Kidney (tissue), 14 donors: ENCODE data around the gene ERRFI1. TPM values are rescaled to one million over a fixed set of nuclear protein-coding genes. Genes with fewer than 3 reads are reported as not detected.

Source experiments
- DNase-seq, 5 donors: peaks; one replicate each; pipeline ENCODE4 v3.0.0-alpha.2; 2013 to 2020
- FAIRE-seq: peaks from 2 replicates; lab custom pipeline; 2012; peaks lifted over from hg19 to GRCh38; lab: Jason Lieb, UNC
- H3K27ac ChIP-seq, 2 donors: one replicate each; pipeline ENCODE4 v1.7.0; 2013; ENCODE audit warnings: low read depth in 2 of 2, low read length in 2 of 2, inconsistent platforms in 1 of 2
- H3K27me3 ChIP-seq: one replicate; pipeline ENCODE4 v1.7.1; 2013; ENCODE audit warnings: low read length, inconsistent platforms; ENCODE audit not compliant: control insufficient read depth, insufficient read depth
- H3K36me3 ChIP-seq, 3 donors: one replicate each; pipeline versions ENCODE4 v1.7.0 to v1.7.1; 2013; ENCODE audit warnings: low read length in 3 of 3, control low read depth in 1 of 3, inconsistent platforms in 1 of 3; ENCODE audit not compliant: insufficient read depth in 3 of 3, control insufficient read depth in 2 of 3
- H3K4me1 ChIP-seq, 3 donors: one replicate each; pipeline versions ENCODE4 v1.7.0 to v1.7.1; 2013; ENCODE audit warnings: low read length in 3 of 3, inconsistent platforms in 1 of 3, low read depth in 1 of 3; ENCODE audit not compliant: control insufficient read depth in 2 of 3, insufficient read depth in 2 of 3
- H3K4me3 ChIP-seq, 3 donors: one replicate each; pipeline versions ENCODE4 v1.7.0 to v1.8.1; 2013; ENCODE audit warnings: low read length in 3 of 3, control low read depth in 1 of 3, inconsistent platforms in 1 of 3
- H3K9ac ChIP-seq, 3 donors: one replicate each; pipeline versions ENCODE4 v1.7.0 to v1.7.1; 2013; ENCODE audit warnings: low read length in 3 of 3, control low read depth in 1 of 3, inconsistent platforms in 1 of 3
- H3K9me3 ChIP-seq, 3 donors: one replicate each; pipeline versions ENCODE4 v1.7.0 to v1.7.1; 2013; ENCODE audit warnings: low read length in 3 of 3, control low read depth in 1 of 3, inconsistent platforms in 1 of 3; ENCODE audit not compliant: control insufficient read depth in 2 of 3, insufficient read depth in 1 of 3
- intact Hi-C: fragments of 100-400 bp; cut with DNase I; formaldehyde crosslinking; loops from one replicate; pipeline ENCODE4 v1.11.1; 2022
- polyA plus RNA-seq: library from polyadenylated mRNA; stranded (reverse); fragments of 350-450 nt; fragmentation: Illumina TruSeq; extraction: RNeasy Lipid Tissue Mini Kit (QIAGEN cat#74804); gene quantifications from one replicate; pipeline ENCODE4 v1.2.3, GENCODE V29; 2014; ENCODE audit warnings: low read depth, low replicate concordance; ENCODE audit not compliant: insufficient read depth
- total RNA-seq: library from RNA; stranded (reverse); fragmentation: NEBNext Ultra II Directional; extraction: Animal tissue kit (Norgen Biotek cat#: 25700); gene quantifications from one replicate; pipeline ENCODE4 v1.2.1, GENCODE V29; 2021
- TF ChIP-seq, protein P1 (sequence below): IDR thresholded peaks from 3 replicates; pipeline ENCODE4 v1.5.1; 2012; ENCODE audit warnings: mild to moderate bottlenecking, moderate library complexity, borderline replicate concordance; ENCODE audit not compliant: insufficient read depth; ENCODE audit errors: extremely low read depth
- donor health status: control.
- donor health status: control.
- donor health status: control.
- donor health status: control.
- donor health status: control.
- donor health status: DM: yes; HTN: yes; CAD: no.
- donor health status: Normal renal cell carcinoma (clear cell type).

The ERRFI1 gene
- total and polyA plus RNA-seq, 2 donors from 2014 or later, result 25.0 to 71.3 TPM

DNA sequence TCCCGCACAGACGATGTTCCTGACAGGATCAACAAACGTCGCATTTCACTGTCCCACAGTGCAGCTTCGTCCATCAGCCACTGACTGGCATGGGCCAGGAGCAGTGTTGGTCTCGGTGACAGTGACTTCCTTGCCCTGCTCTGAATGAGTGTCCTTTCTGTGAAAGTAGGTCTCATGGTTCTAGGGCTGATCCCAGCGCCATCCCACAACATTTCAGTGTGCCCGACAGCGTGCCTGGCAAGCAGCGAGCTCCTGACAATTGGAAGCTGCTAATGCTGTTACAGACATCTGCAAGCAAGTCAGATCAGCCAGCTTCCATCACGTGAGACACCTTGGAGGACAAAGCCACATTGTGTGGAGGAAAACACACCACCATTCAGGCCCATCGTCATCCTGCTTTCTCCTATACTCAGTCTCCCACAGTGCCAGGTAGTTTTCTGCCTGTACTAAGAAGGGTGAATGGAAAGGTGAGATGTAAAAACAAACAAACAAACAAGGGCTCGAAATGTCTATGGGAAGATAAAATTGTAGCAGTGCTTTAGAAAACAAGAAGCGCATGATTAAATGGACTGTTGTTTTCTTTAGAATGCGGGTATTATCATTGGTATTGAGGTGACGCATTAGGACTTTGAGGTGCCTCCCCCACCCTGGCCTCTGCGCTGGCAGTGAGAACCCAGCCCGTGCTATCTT, 21.9 kb downstream of the ERRFI1 start:
- intact Hi-C loops, result no loop called here
- TF ChIP-seq, protein P1, sequence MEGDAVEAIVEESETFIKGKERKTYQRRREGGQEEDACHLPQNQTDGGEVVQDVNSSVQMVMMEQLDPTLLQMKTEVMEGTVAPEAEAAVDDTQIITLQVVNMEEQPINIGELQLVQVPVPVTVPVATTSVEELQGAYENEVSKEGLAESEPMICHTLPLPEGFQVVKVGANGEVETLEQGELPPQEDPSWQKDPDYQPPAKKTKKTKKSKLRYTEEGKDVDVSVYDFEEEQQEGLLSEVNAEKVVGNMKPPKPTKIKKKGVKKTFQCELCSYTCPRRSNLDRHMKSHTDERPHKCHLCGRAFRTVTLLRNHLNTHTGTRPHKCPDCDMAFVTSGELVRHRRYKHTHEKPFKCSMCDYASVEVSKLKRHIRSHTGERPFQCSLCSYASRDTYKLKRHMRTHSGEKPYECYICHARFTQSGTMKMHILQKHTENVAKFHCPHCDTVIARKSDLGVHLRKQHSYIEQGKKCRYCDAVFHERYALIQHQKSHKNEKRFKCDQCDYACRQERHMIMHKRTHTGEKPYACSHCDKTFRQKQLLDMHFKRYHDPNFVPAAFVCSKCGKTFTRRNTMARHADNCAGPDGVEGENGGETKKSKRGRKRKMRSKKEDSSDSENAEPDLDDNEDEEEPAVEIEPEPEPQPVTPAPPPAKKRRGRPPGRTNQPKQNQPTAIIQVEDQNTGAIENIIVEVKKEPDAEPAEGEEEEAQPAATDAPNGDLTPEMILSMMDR, result no peak
- no peaks in the 10 kb centered on the region for H3K9me3 ChIP-seq
- H3K27me3 ChIP-seq, result no peaks in the 10 kb centered on the region
- H3K27ac ChIP-seq, result peak overlapping the region; percentile 53 to 66
- no peak for FAIRE-seq
- DNase-seq, result no peak
- peaks cover 0 to 12% (median 4%) of the 10 kb centered on the region in 3 donors for H3K4me1 ChIP-seq
- no peak overlapping the region for H3K4me3 ChIP-seq
- no peaks in the 10 kb centered on the region for H3K36me3 ChIP-seq
- H3K9ac ChIP-seq, result no peak overlapping the region

DNA sequence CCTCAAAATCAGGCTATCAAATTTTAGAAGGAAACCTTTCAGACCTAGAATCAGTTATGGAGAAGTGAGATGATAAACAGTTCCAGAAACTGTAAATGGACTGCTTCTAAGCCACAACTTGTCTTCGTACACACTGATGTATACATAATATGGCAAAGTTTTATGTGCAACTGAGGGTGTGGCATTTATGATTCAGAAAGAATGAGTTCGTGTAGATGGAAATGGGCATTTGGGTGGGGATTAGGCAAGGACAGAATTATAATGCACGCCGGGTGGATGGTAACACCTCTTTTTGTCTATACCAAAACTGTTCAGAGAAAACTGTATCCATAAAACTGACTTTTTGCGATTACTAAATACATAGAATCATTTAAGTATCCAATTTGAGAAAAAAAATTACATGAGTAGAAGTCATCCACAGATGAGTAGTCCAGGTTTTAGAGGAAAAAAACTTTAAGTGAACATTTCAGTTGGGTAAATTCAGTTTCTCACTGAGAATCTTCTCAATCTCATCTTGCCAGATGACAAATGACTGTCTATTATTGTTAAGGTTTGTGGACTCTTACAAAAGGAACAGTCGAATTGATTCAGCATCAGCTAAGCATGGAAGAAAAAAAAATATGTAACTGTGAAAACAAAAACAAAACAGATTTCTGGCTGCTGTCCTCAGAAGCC, 22.5 kb downstream of the ERRFI1 start:
- no peaks in the 10 kb centered on the region for H3K27me3 ChIP-seq
- TF ChIP-seq, protein P1, result no peak
- H3K27ac ChIP-seq, result no peak overlapping the region
- peaks cover 0 to 12% (median 4%) of the 10 kb centered on the region in 3 donors for H3K4me1 ChIP-seq
- H3K4me3 ChIP-seq, result no peak overlapping the region
- H3K9ac ChIP-seq, result no peak overlapping the region
- no peaks in the 10 kb centered on the region for H3K36me3 ChIP-seq
- intact Hi-C loops, result no loop called here
- no peak for FAIRE-seq
- H3K9me3 ChIP-seq, result no peaks in the 10 kb centered on the region
- no peak for DNase-seq

DNA sequence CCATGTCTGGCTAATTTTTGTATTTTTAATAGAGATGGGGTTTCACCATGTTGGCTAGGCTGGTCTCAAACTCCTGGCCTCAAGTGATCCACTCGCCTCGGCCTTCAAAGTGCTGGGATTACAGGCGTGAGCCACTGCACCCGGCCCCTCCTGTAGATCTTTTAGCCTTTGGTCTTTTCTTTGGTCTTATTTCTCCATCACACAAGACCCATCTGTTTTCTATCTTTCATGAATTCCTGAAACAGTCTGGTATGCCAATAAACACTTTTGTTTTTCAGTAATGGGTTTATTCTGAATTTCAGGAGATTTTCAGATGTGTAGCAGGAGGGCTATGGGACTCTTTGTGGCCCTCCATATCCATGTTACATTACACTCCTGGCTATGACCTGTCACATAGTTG, 23.2 kb downstream of the ERRFI1 start:
- no peak overlapping the region for H3K4me3 ChIP-seq
- no peaks in the 10 kb centered on the region for H3K36me3 ChIP-seq
- H3K27ac ChIP-seq, result no peak overlapping the region
- no peak overlapping the region for H3K9ac ChIP-seq
- no peaks in the 10 kb centered on the region for H3K27me3 ChIP-seq
- FAIRE-seq, result no peak
- intact Hi-C loops, result no loop called here
- peaks cover 0 to 12% (median 4%) of the 10 kb centered on the region in 3 donors for H3K4me1 ChIP-seq
- no peak for DNase-seq
- TF ChIP-seq, protein P1, result no peak
- no peaks in the 10 kb centered on the region for H3K9me3 ChIP-seq
